GM12878 (cell line): Measurements from ENCODE around the gene TJP1. TPM values are rescaled to one million over a fixed set of nuclear protein-coding genes. Genes with fewer than 3 reads are reported as not detected.
"Not testable (repeated sequence)": the region's sequence is repeated elsewhere in the genome, so short reads cannot be mapped to it uniquely, and the experiment has no call there.

Source experiments
- ATAC-seq: fragments of 200-7000 bp; cut with Tn5 transposase; 3 replicates; pipeline ENCODE4 v1.9.1; 2020; ENCODE audit warnings: mild to moderate bottlenecking, moderate library complexity
- BruUV-seq: library from RNA; stranded (reverse); fragments of 400-500 nt; replicated peaks from 2 replicates; lab custom pipeline; 2021; lab: Mats Ljungman, UMichigan
- CTCF ChIA-PET: fragments of 300-600 bp; sonication (Branson Sonifier 250); formaldehyde crosslinking; extraction: SDS; loops from one replicate; lab custom pipeline; 2021; ENCODE audit warnings: inconsistent platforms; lab: Yijun Ruan, JAX
- POLR2A ChIA-PET: fragments of 350-600 bp; formaldehyde crosslinking; extraction: SDS; loops from one replicate; lab custom pipeline; 2021; ENCODE audit warnings: inconsistent platforms; lab: Charles Lee
- RAD21 ChIA-PET: fragments of 300-600 bp; sonication (Branson Sonifier 250); formaldehyde crosslinking; loops from one replicate; lab custom pipeline; 2023; ENCODE audit warnings: antibody characterized with exemption; ENCODE audit not compliant: unreplicated experiment; lab: Charles Lee
- SMC1A ChIA-PET: fragments of 300-600 bp; sonication (Branson Sonifier 250); formaldehyde crosslinking; loops from one replicate; lab custom pipeline; 2023; ENCODE audit not compliant: unreplicated experiment, uncharacterized antibody; lab: Charles Lee
- DNase-seq: peaks from one replicate; pipeline ENCODE4 v3.0.0-alpha.2; 2011; ENCODE audit warnings: low read depth, low spot score
- FAIRE-seq: peaks from 3 replicates; lab custom pipeline; 2011; peaks lifted over from hg19 to GRCh38; lab: Jason Lieb, UNC
- H2AFZ ChIP-seq: 2 replicates; pipeline ENCODE4 v1.6.0; 2011; ENCODE audit warnings: low read depth, low read length, control low read depth; ENCODE audit not compliant: control insufficient read depth
- H3K27ac ChIP-seq: 2 replicates; pipeline ENCODE4 v1.5.1; 2011; ENCODE audit warnings: control low read depth; ENCODE audit not compliant: control insufficient read depth, insufficient read depth
- H3K27me3 ChIP-seq, 2 experiments: replicated peaks in 1 of 2; 2 replicates each; pipeline versions ENCODE4 v1.6.0 to v1.6.1; 2011; ENCODE audit warnings: low read length in 1 of 2; ENCODE audit not compliant: control insufficient read depth in 2 of 2, insufficient read depth in 2 of 2
- H3K36me3 ChIP-seq, 2 experiments: 2 replicates each; pipeline ENCODE4 v1.5.1; 2011; ENCODE audit warnings: low read length in 1 of 2; ENCODE audit not compliant: control insufficient read depth in 2 of 2, insufficient read depth in 2 of 2
- H3K4me1 ChIP-seq: 2 replicates; pipeline ENCODE4 v1.6.1; 2011; ENCODE audit warnings: mild to moderate bottlenecking, low read length, moderate library complexity, mixed read lengths; ENCODE audit not compliant: control insufficient read depth, insufficient read depth
- H3K4me2 ChIP-seq: 2 replicates; pipeline ENCODE4 v1.6.0; 2011; ENCODE audit warnings: control low read depth; ENCODE audit not compliant: control insufficient read depth, insufficient read depth
- H3K4me3 ChIP-seq: fragments of 200-600 bp; sonication (generic); 2 replicates; pipeline ENCODE4 v1.5.1; 2016
- H3K79me2 ChIP-seq: 2 replicates; pipeline ENCODE4 v1.6.0; 2011; ENCODE audit warnings: low read length; ENCODE audit not compliant: control insufficient read depth, insufficient read depth
- H3K9ac ChIP-seq: 2 replicates; pipeline ENCODE4 v1.8.0; 2011; ENCODE audit warnings: low read length, control low read depth, mixed read lengths; ENCODE audit not compliant: control insufficient read depth, insufficient read depth
- H3K9me3 ChIP-seq: replicated peaks from 3 replicates; pipeline ENCODE4 v1.5.1; 2011; ENCODE audit warnings: mild to moderate bottlenecking, low read length; ENCODE audit not compliant: control insufficient read depth, insufficient read depth
- H4K20me1 ChIP-seq: 2 replicates; pipeline ENCODE4 v1.6.0; 2011; ENCODE audit not compliant: control insufficient read depth, insufficient read depth
- ASH2L ChIP-seq: fragments of 300-600, 200-600 bp; sonication (generic); IDR thresholded peaks from 2 replicates; pipeline ENCODE4 v1.6.1; 2017; ENCODE audit warnings: low read depth, mild to moderate bottlenecking, borderline replicate concordance
- BCL11A ChIP-seq: IDR thresholded peaks from 2 replicates; pipeline ENCODE4 v1.6.1; 2011; ENCODE audit warnings: low read depth, low read length
- NR2F1 ChIP-seq: fragments of 450-650 bp; conservative IDR thresholded peaks from 2 replicates; pipeline ENCODE4 v1.6.1; 2017; ENCODE audit warnings: mild to moderate bottlenecking
- TARDBP ChIP-seq: IDR thresholded peaks from 2 replicates; pipeline ENCODE4 v1.6.1; 2016; ENCODE audit warnings: borderline replicate concordance
- TCF3 ChIP-seq: IDR thresholded peaks from 2 replicates; pipeline ENCODE4 v1.6.1; 2012; ENCODE audit warnings: low read depth, mild to moderate bottlenecking, low read length, borderline replicate concordance; ENCODE audit not compliant: insufficient read depth
- WGBS: methylation state at CpG from one replicate; pipeline ENCODE4 v1.1.6; 2016; ENCODE audit warnings: low lambda C conversion rate; ENCODE audit not compliant: insufficient replicate concordance, insufficient coverage; ENCODE audit errors: missing lambda C conversion rate; 5-methylcytosine and 5-hydroxymethylcytosine counted together
- in situ Hi-C: fragments of 300-500 bp; cut with MboI; formaldehyde crosslinking; loops from 9 replicates; pipeline ENCODE4 v1.14.3; 2018; ENCODE audit warnings: mixed read lengths
- intact Hi-C: fragments of 100-400 bp; cut with micrococcal nuclease; formaldehyde crosslinking; loops from one replicate; pipeline ENCODE4 v1.14.2; 2022; ENCODE audit not compliant: unreplicated experiment
- polyA plus RNA-seq, 11 experiments: library from polyadenylated mRNA; depleted of rRNA in 4 of 11; unstranded in 6 of 11; stranded (reverse) in 5 of 11; fragments of >200 nt; fragmentation: Nextera tagmentation in 4 of 11; fragmentation: Illumina TruSeq in 1 of 11; extraction: Ambion mirVana in 4 of 11; extraction: Trizol in 1 of 11; gene quantifications; 1 replicate in 1 of 11; 2 replicates in 10 of 11; pipeline versions ENCODE4 v1.2.1 to v1.2.3, GENCODE V29; 2011 to 2016; ENCODE audit warnings: inconsistent platforms in 2 of 11, missing spikeins in 2 of 11, low read depth in 1 of 11
- total RNA-seq, 4 experiments: library from RNA; depleted of rRNA in 3 of 4; stranded (reverse); fragments of >200 nt in 3 of 4; fragmentation: Illumina TruSeq in 1 of 4; extraction: Trizol in 1 of 4; gene quantifications; 2 replicates each; pipeline versions ENCODE4 v1.2.1 to v1.2.3, GENCODE V29; 2013 to 2021
- TF ChIP-seq, protein P1 (sequence below): fragments of 450-650 bp; IDR thresholded peaks from 2 replicates; pipeline ENCODE4 v1.6.1; 2017; ENCODE audit warnings: mild to moderate bottlenecking, moderate library complexity
- TF ChIP-seq, protein P2 (sequence below): IDR thresholded peaks from 2 replicates; pipeline ENCODE4 v1.6.1; 2011; ENCODE audit warnings: borderline replicate concordance, low read depth, mild to moderate bottlenecking, moderate library complexity, mixed read lengths, low read length; ENCODE audit not compliant: insufficient read depth; ENCODE audit errors: extremely low read length

Gene TJP1
- total and polyA plus RNA-seq, 10 of the 15 experiments (the other 5 are each of a cell fraction or from before 2014, with no cell fraction given): 0.01 to 0.49 (median 0.08) TPM; not detected in 7

GRCh38 chr15:29756358-29757267 lies 65.7 kb downstream of the TJP1 start (continued):
- TF ChIP-seq ASH2L: no peak
- TF ChIP-seq, all 136 proteins: peak for 0

- H3K36me3 ChIP-seq, H3K4me2 ChIP-seq, RAD21 ChIA-PET, ATAC-seq, BruUV-seq, H3K9me3 ChIP-seq, CTCF ChIA-PET, DNase-seq, H3K9ac ChIP-seq, H3K27me3 ChIP-seq, H3K4me3 ChIP-seq, H2AFZ ChIP-seq, POLR2A ChIA-PET, FAIRE-seq, H3K27ac ChIP-seq, H3K79me2 ChIP-seq, H4K20me1 ChIP-seq, intact Hi-C loops, SMC1A ChIA-PET, in situ Hi-C loops, H3K4me1 ChIP-seq: not testable (repeated sequence)
- WGBS: 51% methylated on average over 2 of the region's 2 CpGs
These were observed 68.3 kb downstream of the TJP1 start for GRCh38 chr15:29754009-29754408.

GRCh38 chr15:29753506-29753905 lies 68.8 kb downstream of the TJP1 start:
- no TSS peak for BruUV-seq
- Histone ChIP-seq H3K9me3 (no peaks in the 10 kb centered on the region), H3K9ac (no peak overlapping the region), H3K36me3 (no peaks in the 10 kb centered on the region), H3K4me2 (no peak overlapping the region), H3K27me3 (no peaks in the 10 kb centered on the region), H2AFZ (no peak overlapping the region), H3K27ac (no peak overlapping the region), H3K79me2 (no peaks in the 10 kb centered on the region), H3K4me3 (no peak overlapping the region), H4K20me1 (no peaks in the 10 kb centered on the region), H3K4me1 (no peaks in the 10 kb centered on the region)
- WGBS: 64% methylated on average over 7 of the region's 7 CpGs
- ATAC-seq (no peak), FAIRE-seq (no peak), DNase-seq (no peak)
- POLR2A ChIA-PET: no interaction called here
- SMC1A ChIA-PET: no interaction called here
- CTCF ChIA-PET: no interaction called here
- RAD21 ChIA-PET: no interaction called here
- intact Hi-C loops (no loop called here), in situ Hi-C loops (no loop called here)
- TF ChIP-seq, protein P1, sequence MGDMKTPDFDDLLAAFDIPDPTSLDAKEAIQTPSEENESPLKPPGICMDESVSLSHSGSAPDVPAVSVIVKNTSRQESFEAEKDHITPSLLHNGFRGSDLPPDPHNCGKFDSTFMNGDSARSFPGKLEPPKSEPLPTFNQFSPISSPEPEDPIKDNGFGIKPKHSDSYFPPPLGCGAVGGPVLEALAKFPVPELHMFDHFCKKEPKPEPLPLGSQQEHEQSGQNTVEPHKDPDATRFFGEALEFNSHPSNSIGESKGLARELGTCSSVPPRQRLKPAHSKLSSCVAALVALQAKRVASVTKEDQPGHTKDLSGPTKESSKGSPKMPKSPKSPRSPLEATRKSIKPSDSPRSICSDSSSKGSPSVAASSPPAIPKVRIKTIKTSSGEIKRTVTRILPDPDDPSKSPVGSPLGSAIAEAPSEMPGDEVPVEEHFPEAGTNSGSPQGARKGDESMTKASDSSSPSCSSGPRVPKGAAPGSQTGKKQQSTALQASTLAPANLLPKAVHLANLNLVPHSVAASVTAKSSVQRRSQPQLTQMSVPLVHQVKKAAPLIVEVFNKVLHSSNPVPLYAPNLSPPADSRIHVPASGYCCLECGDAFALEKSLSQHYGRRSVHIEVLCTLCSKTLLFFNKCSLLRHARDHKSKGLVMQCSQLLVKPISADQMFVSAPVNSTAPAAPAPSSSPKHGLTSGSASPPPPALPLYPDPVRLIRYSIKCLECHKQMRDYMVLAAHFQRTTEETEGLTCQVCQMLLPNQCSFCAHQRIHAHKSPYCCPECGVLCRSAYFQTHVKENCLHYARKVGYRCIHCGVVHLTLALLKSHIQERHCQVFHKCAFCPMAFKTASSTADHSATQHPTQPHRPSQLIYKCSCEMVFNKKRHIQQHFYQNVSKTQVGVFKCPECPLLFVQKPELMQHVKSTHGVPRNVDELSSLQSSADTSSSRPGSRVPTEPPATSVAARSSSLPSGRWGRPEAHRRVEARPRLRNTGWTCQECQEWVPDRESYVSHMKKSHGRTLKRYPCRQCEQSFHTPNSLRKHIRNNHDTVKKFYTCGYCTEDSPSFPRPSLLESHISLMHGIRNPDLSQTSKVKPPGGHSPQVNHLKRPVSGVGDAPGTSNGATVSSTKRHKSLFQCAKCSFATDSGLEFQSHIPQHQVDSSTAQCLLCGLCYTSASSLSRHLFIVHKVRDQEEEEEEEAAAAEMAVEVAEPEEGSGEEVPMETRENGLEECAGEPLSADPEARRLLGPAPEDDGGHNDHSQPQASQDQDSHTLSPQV: no peak
- no peak for TF ChIP-seq BCL11A
- no peak for TF ChIP-seq TARDBP
- TF ChIP-seq, protein P2, sequence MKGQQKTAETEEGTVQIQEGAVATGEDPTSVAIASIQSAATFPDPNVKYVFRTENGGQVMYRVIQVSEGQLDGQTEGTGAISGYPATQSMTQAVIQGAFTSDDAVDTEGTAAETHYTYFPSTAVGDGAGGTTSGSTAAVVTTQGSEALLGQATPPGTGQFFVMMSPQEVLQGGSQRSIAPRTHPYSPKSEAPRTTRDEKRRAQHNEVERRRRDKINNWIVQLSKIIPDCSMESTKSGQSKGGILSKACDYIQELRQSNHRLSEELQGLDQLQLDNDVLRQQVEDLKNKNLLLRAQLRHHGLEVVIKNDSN: no peak
- no peak for TF ChIP-seq NR2F1
- TF ChIP-seq TCF3: no peak
